Right lobe of liver (tissue), 6 donors: ENCODE results near the gene PYGO2. TPM values are rescaled to one million over a fixed set of nuclear protein-coding genes. Genes with fewer than 3 reads are reported as not detected.

ENCODE experiments used
- ATAC-seq, 4 donors: fragments of 200-7000 bp; cut with Tn5 transposase; one replicate each; pipeline ENCODE4 v1.9.1; 2020; ENCODE audit warnings: mild to moderate bottlenecking in 4 of 4, moderate library complexity in 4 of 4
- DNase-seq, 3 donors: peaks; one replicate each; pipeline ENCODE4 v3.0.0-alpha.2; 2020
- H3K27ac ChIP-seq, 3 donors: fragments of 200-600 bp; one replicate each; pipeline ENCODE4 v1.8.0; 2022
- H3K27me3 ChIP-seq, 2 donors: fragments of 200-600 bp; one replicate each; pipeline ENCODE4 v1.8.0; 2022
- H3K36me3 ChIP-seq, 4 donors: fragments of 200-600 bp; sonication (generic) in 1 of 4; one replicate each; pipeline versions ENCODE4 v1.5.1 to v1.8.0; 2017 to 2022; ENCODE audit warnings: control low read depth in 1 of 4
- H3K4me1 ChIP-seq, 4 donors: fragments of 200-600 bp; sonication (generic) in 1 of 4; one replicate each; pipeline versions ENCODE4 v1.5.1 to v1.8.0; 2017 to 2022; ENCODE audit warnings: control low read depth in 1 of 4
- H3K4me3 ChIP-seq, 3 donors: fragments of 200-600 bp; one replicate each; pipeline ENCODE4 v1.8.0; 2022
- H3K9me3 ChIP-seq, 4 donors: fragments of 200-600 bp; sonication (generic) in 1 of 4; one replicate each; pipeline versions ENCODE4 v1.5.1 to v1.8.0; 2017 to 2022; ENCODE audit warnings: control low read depth in 1 of 4
- POLR2A ChIP-seq: fragments of 450-650 bp; IDR thresholded peaks from one replicate; pipeline ENCODE4 v1.6.1; 2017; ENCODE audit warnings: antibody characterized with exemption, mild to moderate bottlenecking
- WGBS: methylation state at CpG from one replicate; pipeline ENCODE4 v1.1.6; 2018; ENCODE audit warnings: low coverage, low lambda C conversion rate; ENCODE audit not compliant: insufficient coverage; ENCODE audit errors: missing lambda C conversion rate; 5-methylcytosine and 5-hydroxymethylcytosine counted together
- intact Hi-C, 2 donors: fragments of 100-400 bp; cut with DNase I; formaldehyde crosslinking; loops; one replicate each; pipeline versions ENCODE4 v1.11.2 to v1.14.1; 2022
- total RNA-seq, 6 experiments: library from RNA; depleted of rRNA in 2 of 6; stranded (reverse); fragments of >200 nt in 2 of 6; fragmentation: NEBNext Ultra II Directional in 3 of 6; extraction: Animal tissue kit (Norgen Biotek cat#: 25700) in 3 of 6; gene quantifications; one replicate each; pipeline versions ENCODE4 v1.1.0 to v1.2.4, GENCODE V29; 2016 to 2023
- TF ChIP-seq, protein P1 (sequence below), 4 donors: fragments of 200-600 bp in 3 of 4; fragments of 450-650 bp in 1 of 4; IDR thresholded peaks; one replicate each; pipeline versions ENCODE4 v1.5.1 to v1.8.0; 2016 to 2022; ENCODE audit warnings: antibody characterized with exemption in 4 of 4, mild to moderate bottlenecking in 2 of 4
- donor health status: DM: no; HTN: yes; CAD: no.
- donor health status: DM: no; HTN: no; CAD: no.
- donor health status: DM: no; HTN: no; CAD: no.
- donor health status: DM: no; HTN: yes; CAD: no.
- donor health status: DM: no; HTN: yes; CAD: no.

The PYGO2 gene
- total RNA-seq, 6 experiments from 2014 or later, result 9.1 to 13.5 (median 10.9) TPM

DNA sequence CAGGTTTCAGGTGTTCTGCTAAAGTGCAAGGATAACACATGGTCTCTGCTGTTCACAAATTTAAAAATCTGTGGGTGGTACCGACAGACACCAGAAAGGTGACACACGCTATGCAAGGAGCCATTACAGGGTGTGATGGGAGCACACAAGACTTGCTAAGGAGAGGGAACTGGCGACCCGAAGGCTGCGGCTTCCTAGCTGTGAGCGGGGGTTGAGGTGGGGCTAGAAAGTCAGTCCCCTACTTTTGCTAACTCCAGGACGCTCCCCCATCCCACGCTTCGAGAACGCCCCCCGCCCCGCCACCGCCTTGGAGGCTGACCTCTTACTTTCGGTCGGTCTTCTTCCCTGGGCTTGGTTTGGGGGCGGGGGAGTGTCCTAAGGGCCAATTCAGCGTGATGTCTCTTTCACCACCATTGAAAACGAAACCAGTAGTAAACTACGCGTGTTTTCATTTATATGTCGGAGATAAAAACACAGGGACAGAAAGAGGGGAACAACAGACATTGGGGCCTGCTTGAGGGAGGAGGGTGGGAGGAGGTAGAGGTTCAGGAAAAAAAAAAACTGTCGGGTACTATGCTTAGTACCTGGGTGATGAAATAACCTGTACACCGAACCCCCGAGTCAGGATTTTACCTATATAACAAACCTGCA is 14.0 kb upstream of the PYGO2 start:
- intact Hi-C loops, result no loop called here
- Histone ChIP-seq H3K4me3 (peak overlapping the region; percentile 41 to 83 (median 63)), H3K36me3 (peaks cover 0 to 12% (median 4%) of the 10 kb centered on the region in 4 donors), H3K4me1 (peaks cover 0 to 31% (median 12%) of the 10 kb centered on the region in 4 donors), H3K9me3 (no peaks in the 10 kb centered on the region), H3K27me3 (no peaks in the 10 kb centered on the region), H3K27ac (peak overlapping the region; percentile 98 to 99 (median 99))
- TF ChIP-seq POLR2A, result no peak
- TF ChIP-seq, protein P1, sequence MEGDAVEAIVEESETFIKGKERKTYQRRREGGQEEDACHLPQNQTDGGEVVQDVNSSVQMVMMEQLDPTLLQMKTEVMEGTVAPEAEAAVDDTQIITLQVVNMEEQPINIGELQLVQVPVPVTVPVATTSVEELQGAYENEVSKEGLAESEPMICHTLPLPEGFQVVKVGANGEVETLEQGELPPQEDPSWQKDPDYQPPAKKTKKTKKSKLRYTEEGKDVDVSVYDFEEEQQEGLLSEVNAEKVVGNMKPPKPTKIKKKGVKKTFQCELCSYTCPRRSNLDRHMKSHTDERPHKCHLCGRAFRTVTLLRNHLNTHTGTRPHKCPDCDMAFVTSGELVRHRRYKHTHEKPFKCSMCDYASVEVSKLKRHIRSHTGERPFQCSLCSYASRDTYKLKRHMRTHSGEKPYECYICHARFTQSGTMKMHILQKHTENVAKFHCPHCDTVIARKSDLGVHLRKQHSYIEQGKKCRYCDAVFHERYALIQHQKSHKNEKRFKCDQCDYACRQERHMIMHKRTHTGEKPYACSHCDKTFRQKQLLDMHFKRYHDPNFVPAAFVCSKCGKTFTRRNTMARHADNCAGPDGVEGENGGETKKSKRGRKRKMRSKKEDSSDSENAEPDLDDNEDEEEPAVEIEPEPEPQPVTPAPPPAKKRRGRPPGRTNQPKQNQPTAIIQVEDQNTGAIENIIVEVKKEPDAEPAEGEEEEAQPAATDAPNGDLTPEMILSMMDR (IDR thresholded peaks at IDR 0.05), result no peak
- peak; percentile 68 to 75 (median 73) for DNase-seq
- WGBS, result under 1% methylated on average over 22 of the region's 24 CpGs
- no peak for ATAC-seq

- peaks cover 0 to 37% (median 14%) of the 10 kb centered on the region in 4 donors for H3K4me1 ChIP-seq
- peak; percentile 95 to 96 (median 96) for DNase-seq
- H3K27ac ChIP-seq, result peak overlapping the region; percentile 98 to 99 (median 99)
- WGBS, result 0% methylated on average over 30 of the region's 30 CpGs
- peak overlapping the region; percentile 41 to 83 (median 63) for H3K4me3 ChIP-seq
- H3K36me3 ChIP-seq, result peaks cover 0 to 12% (median 4%) of the 10 kb centered on the region in 4 donors
- H3K27me3 ChIP-seq, result no peaks in the 10 kb centered on the region
- ATAC-seq, result peak; percentile 37 to 61 (median 55)
- intact Hi-C loops, result no loop called here
- TF ChIP-seq POLR2A, result peak; percentile 78
- TF ChIP-seq, protein P1 (IDR thresholded peaks at IDR 0.05), result no peak
- H3K9me3 ChIP-seq, result no peaks in the 10 kb centered on the region
Measured at GRCh38 chr1:154974808-154975408, 13.3 kb upstream of the PYGO2 start.

DNA sequence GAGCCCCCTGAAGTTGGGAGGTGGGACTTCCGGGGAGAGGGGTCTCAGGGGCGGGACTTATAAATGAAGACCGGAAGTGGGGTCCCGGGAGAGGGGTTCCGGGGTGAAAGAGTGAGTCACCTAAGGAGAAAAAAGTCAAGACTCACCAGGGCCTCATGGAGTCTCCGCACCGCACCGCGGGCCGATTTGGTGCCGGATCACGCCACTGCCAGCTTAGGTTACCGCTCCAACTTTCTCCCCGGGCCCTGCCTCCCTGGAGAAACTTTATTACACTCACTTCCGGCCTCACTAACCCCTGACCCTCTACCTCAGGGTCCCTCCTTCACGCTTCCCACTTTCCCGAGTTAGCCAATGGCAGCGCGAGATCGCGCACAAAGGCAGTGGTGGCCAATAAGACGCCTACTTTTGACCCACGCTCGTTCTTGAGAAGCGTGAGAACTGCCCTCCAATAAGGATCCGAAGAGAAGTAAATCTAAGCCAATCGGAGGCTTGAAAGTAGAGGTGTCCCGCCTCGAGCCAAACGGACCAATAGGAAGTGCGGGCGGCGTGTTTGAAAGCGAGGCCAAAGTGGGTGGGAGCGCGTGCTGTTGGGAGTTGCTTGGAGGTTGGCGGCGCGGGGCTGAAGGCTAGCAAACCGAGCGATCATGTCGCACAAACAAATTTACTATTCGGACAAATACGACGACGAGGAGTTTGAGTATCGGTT is 12.7 kb upstream of the PYGO2 start, which contains the start of gene CKS1B:
CKS1B (plus strand) TSS at position 580 of the 706 bp plus-strand sequence; CDS start at position 645, 65 bp downstream.
- Histone ChIP-seq H3K36me3 (peaks cover 0 to 8% (median 4%) of the 10 kb centered on the region in 4 donors), H3K9me3 (no peaks in the 10 kb centered on the region), H3K27ac (peak within 1 kb of the TSS; percentile 98 to 99 (median 99)), H3K27me3 (no peaks in the 10 kb centered on the region), H3K4me1 (peaks cover 0 to 38% (median 14%) of the 10 kb centered on the region in 4 donors), H3K4me3 (peak within 1 kb of the TSS; percentile 63 to 83 (median 65))
- intact Hi-C loops, result no loop called here
- peak; percentile 96 to 98 (median 97) for DNase-seq
- WGBS, result under 1% methylated on average over 34 of the region's 47 CpGs
- peak; percentile 66 for TF ChIP-seq POLR2A
- TF ChIP-seq, protein P1 (IDR thresholded peaks at IDR 0.05), result no peak
- ATAC-seq, result peak; percentile 57 to 85 (median 78)

GRCh38 chr1:154973344-154974101 is 11.9 kb upstream of the PYGO2 start:
- TF ChIP-seq POLR2A, result peak; percentile 89
- TF ChIP-seq, protein P1 (IDR thresholded peaks at IDR 0.05), result peak in 2 of 4 donors; percentile 13 to 15
- Histone ChIP-seq H3K27me3 (no peaks in the 10 kb centered on the region), H3K27ac (peak overlapping the region; percentile 98 to 99 (median 99)), H3K4me3 (peak overlapping the region; percentile 63 to 83 (median 65)), H3K4me1 (peaks cover 0 to 38% (median 14%) of the 10 kb centered on the region in 4 donors), H3K36me3 (peaks cover 0 to 9% (median 4%) of the 10 kb centered on the region in 4 donors), H3K9me3 (no peaks in the 10 kb centered on the region)
- intact Hi-C loops, result no loop called here
- DNase-seq (peak; percentile 98 to 99 (median 98)), ATAC-seq (peak; percentile 54 to 69 (median 62))
- WGBS, result 2% methylated on average over 37 of the region's 37 CpGs
